ENCODE measurements around the gene C1orf56.
"Not testable (repeated sequence)": the region's sequence is repeated elsewhere in the genome, so short reads cannot be mapped to it uniquely, and the experiment has no call there.

The C1orf56 gene

GRCh38 chr1:151085953-151086559 is 38.5 kb downstream of the C1orf56 start:
- no peak overlapping the region for H3K4me3 ChIP-seq (ENCODE audit: low read depth in 1 of 2, low read length in 1 of 2)
- no peaks in the 10 kb centered on the region for H3K36me3 ChIP-seq
- no peak overlapping the region for H3K27ac ChIP-seq
- H3K4me1 ChIP-seq (ENCODE audit: control insufficient read depth in 1 of 2, insufficient read depth in 1 of 2, low read depth in 1 of 2, low read length in 1 of 2) = peaks cover 6 to 10% of the 10 kb centered on the region in 2 experiments
- H3K27me3 ChIP-seq = no peaks in the 10 kb centered on the region
- no peaks in the 10 kb centered on the region for H3K9me3 ChIP-seq
- no peak for TF ChIP-seq CTCF (IDR thresholded peaks at IDR 0.05)

GRCh38 chr1:151097426-151097825 is 49.9 kb downstream of the C1orf56 start:
- not testable (repeated sequence) for H3K4me1 ChIP-seq (ENCODE audit: control insufficient read depth in 1 of 2, insufficient read depth in 1 of 2, low read depth in 1 of 2, low read length in 1 of 2); H3K27ac ChIP-seq; H3K36me3 ChIP-seq; H3K4me3 ChIP-seq (ENCODE audit: low read depth in 1 of 2, low read length in 1 of 2); H3K27me3 ChIP-seq; H3K9me3 ChIP-seq

- H3K27me3 ChIP-seq = no peaks in the 10 kb centered on the region
- H3K4me1 ChIP-seq (ENCODE audit: control insufficient read depth in 1 of 2, insufficient read depth in 1 of 2, low read depth in 1 of 2, low read length in 1 of 2) = no peaks in the 10 kb centered on the region
- no peak overlapping the region for H3K4me3 ChIP-seq (ENCODE audit: low read depth in 1 of 2, low read length in 1 of 2)
- peaks cover 11% of the 10 kb centered on the region for H3K36me3 ChIP-seq
- TF ChIP-seq CTCF (IDR thresholded peaks at IDR 0.05) = no peak
- no peaks in the 10 kb centered on the region for H3K9me3 ChIP-seq
- H3K27ac ChIP-seq = no peak overlapping the region
Measured at GRCh38 chr1:151098126-151098525, 50.6 kb downstream of the C1orf56 start.

All from neutrophil (primary cell).